ENCODE data around the gene OR4D2.

OR4D2 gene

DNA sequence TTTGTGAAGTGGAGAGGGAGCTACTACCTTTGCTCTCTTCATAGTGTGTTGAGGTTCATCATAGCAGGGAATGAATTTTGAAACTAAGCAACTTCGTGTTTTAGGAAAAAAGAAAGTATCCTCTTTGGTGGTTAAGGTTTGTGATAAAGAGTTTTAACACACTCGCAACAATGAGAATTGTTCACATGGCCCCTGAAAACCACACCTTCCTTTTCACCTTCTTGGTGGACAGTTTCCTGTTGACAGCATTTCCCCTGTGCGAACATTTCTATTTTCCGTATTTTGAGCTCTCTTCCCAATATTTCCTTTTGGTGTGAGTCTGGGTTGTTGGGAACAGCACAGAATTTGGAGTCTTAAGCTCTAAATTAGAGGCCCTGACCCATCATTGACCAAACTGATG lies 3.8 kb downstream of the OR4D2 start:
- Histone ChIP-seq H3K9me3 (ENCODE audit: insufficient read depth, low read depth, low read length) (no peaks in the 10 kb centered on the region), H3K9ac (ENCODE audit: low read depth, low read length, poor library complexity, severe bottlenecking) (no peak overlapping the region), H3K79me2 (ENCODE audit: insufficient read depth, low read length) (no peaks in the 10 kb centered on the region), H3K27me3 (ENCODE audit: insufficient read depth, low read length, poor library complexity, severe bottlenecking) (no peaks in the 10 kb centered on the region), H3K9me2 (replicated peaks; ENCODE audit: low read depth, low read length) (no peaks in the 10 kb centered on the region), H3K4me2 (ENCODE audit: low read depth, low read length, poor library complexity, severe bottlenecking) (no peak overlapping the region), H3K36me3 (ENCODE audit: insufficient read depth, low read length) (no peaks in the 10 kb centered on the region), H3K4me1 (ENCODE audit: insufficient read depth, low read length, poor library complexity, severe bottlenecking) (no peaks in the 10 kb centered on the region), H2AFZ (ENCODE audit: low read length) (no peak overlapping the region), H3F3A (ENCODE audit: low read depth) (no peaks in the 10 kb centered on the region), H3K4me3 (ENCODE audit: low read length, poor library complexity, severe bottlenecking) (no peak overlapping the region), H4K20me1 (ENCODE audit: insufficient read depth, low read length, poor library complexity, severe bottlenecking) (no peaks in the 10 kb centered on the region)
- no peak for TF ChIP-seq EZH2phosphoT487 (IDR thresholded peaks at IDR 0.05; ENCODE audit: borderline replicate concordance)
- TF ChIP-seq CTCF (conservative IDR thresholded peaks at IDR 0.05; ENCODE audit: low read length): no peak

- Histone ChIP-seq H3K4me3 (ENCODE audit: low read length, poor library complexity, severe bottlenecking) (no peak overlapping the region), H3K9me3 (ENCODE audit: insufficient read depth, low read depth, low read length) (no peaks in the 10 kb centered on the region), H3K36me3 (ENCODE audit: insufficient read depth, low read length) (no peaks in the 10 kb centered on the region), H4K20me1 (ENCODE audit: insufficient read depth, low read length, poor library complexity, severe bottlenecking) (no peaks in the 10 kb centered on the region), H3F3A (ENCODE audit: low read depth) (no peaks in the 10 kb centered on the region), H2AFZ (ENCODE audit: low read length) (no peak overlapping the region), H3K4me1 (ENCODE audit: insufficient read depth, low read length, poor library complexity, severe bottlenecking) (no peaks in the 10 kb centered on the region), H3K9me2 (replicated peaks; ENCODE audit: low read depth, low read length) (no peaks in the 10 kb centered on the region), H3K9ac (ENCODE audit: low read depth, low read length, poor library complexity, severe bottlenecking) (no peak overlapping the region), H3K27me3 (ENCODE audit: insufficient read depth, low read length, poor library complexity, severe bottlenecking) (no peaks in the 10 kb centered on the region), H3K4me2 (ENCODE audit: low read depth, low read length, poor library complexity, severe bottlenecking) (no peak overlapping the region), H3K79me2 (ENCODE audit: insufficient read depth, low read length) (no peaks in the 10 kb centered on the region)
- no peak for TF ChIP-seq EZH2phosphoT487 (IDR thresholded peaks at IDR 0.05; ENCODE audit: borderline replicate concordance)
- peak; percentile 89 for TF ChIP-seq CTCF (conservative IDR thresholded peaks at IDR 0.05; ENCODE audit: low read length)
Observed at GRCh38 chr17:58172369-58173071, 5.7 kb downstream of the OR4D2 start.

- Histone ChIP-seq H3K9ac (ENCODE audit: low read depth, low read length, poor library complexity, severe bottlenecking) (no peak overlapping the region), H3K27me3 (ENCODE audit: insufficient read depth, low read length, poor library complexity, severe bottlenecking) (no peaks in the 10 kb centered on the region)
Observed at GRCh38 chr17:58174871-58175270, 8.1 kb downstream of the OR4D2 start.

More at GRCh38 chr17:58174871-58175270, 8.1 kb downstream of the OR4D2 start:
- no peaks in the 10 kb centered on the region for H4K20me1 ChIP-seq (ENCODE audit: insufficient read depth, low read length, poor library complexity, severe bottlenecking)
- H3K4me3 ChIP-seq (ENCODE audit: low read length, poor library complexity, severe bottlenecking): no peak overlapping the region
- no peaks in the 10 kb centered on the region for H3K4me1 ChIP-seq (ENCODE audit: insufficient read depth, low read length, poor library complexity, severe bottlenecking)
- H3K36me3 ChIP-seq (ENCODE audit: insufficient read depth, low read length): no peaks in the 10 kb centered on the region
- TF ChIP-seq CTCF (conservative IDR thresholded peaks at IDR 0.05; ENCODE audit: low read length) (no peak), EZH2phosphoT487 (IDR thresholded peaks at IDR 0.05; ENCODE audit: borderline replicate concordance) (no peak)
- no peaks in the 10 kb centered on the region for H3F3A ChIP-seq (ENCODE audit: low read depth)
- H2AFZ ChIP-seq (ENCODE audit: low read length): no peak overlapping the region
- H3K9me2 ChIP-seq (replicated peaks; ENCODE audit: low read depth, low read length): no peaks in the 10 kb centered on the region
- H3K4me2 ChIP-seq (ENCODE audit: low read depth, low read length, poor library complexity, severe bottlenecking): no peak overlapping the region
- H3K79me2 ChIP-seq (ENCODE audit: insufficient read depth, low read length): no peaks in the 10 kb centered on the region
- no peaks in the 10 kb centered on the region for H3K9me3 ChIP-seq (ENCODE audit: insufficient read depth, low read depth, low read length)

Measured in Loucy (cell line).